Measurements from ENCODE around the gene METTL3. TPM values are rescaled to one million over a fixed set of nuclear protein-coding genes. Genes with fewer than 3 reads are reported as not detected.

Gene METTL3
- 33.6 and 35.2 TPM in 2 replicates for polyA plus RNA-seq (2013)

DNA sequence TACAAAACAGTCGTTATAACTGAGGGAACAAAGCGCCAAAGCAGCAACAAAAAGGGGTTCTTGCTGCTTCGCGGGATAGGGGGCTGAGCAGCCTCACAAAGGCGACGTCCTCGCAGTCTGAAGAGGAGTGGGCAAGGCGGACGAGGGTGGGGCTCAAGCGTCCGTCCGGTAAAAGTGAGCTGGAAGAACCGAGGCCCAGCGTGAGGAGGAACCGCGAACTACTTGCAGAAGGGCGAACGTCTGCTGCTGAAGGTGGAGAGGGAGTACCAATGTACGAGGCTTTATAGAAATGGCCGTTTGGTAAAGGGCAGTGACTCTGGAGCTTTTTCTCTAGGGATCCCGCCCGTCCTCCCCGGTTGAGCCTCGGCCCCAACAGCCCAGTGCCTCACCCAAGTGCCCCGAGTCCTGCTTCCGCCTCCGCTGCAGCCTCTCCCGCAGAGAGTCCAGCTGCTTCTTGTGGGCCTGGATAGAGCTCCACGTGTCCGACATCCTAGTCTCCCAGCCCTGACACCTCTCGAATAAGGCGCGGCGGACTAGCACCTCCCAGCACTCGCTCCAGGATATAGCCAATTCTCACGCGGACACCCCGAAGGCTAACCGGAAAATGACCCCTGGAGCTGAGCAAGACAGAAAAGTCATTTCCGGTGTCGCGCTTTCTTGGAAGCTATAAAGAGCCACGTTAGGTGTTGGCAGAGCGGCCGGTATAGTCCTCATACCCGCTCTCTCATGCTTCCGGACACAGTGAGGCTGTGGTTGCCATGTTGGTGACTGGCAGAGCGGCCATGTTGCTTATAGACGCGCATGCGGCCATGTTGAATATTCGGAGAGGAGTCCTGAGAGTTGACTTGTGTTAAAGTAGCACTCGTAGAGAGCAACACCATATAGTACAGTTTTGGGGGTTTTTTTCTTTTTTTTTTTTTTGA lies at the start of gene METTL3:
Gene METTL3 (minus strand): TSS at position 606 of the 923 bp plus-strand sequence. CDS start 117 bp downstream, at position 489.
- Histone ChIP-seq H3K4me1 (ENCODE audit: control insufficient read depth in 1 of 2, insufficient read depth in 2 of 2, low read length in 2 of 2) (peaks cover 2 to 3% of the 10 kb centered on the region in 2 experiments), H4K8ac (ENCODE audit: low read depth, low read length) (peak within 1 kb of the TSS; percentile 87), H3K14ac (ENCODE audit: low read length) (peak within 1 kb of the TSS; percentile 85), H3K4ac (ENCODE audit: low read depth, low read length) (peak within 1 kb of the TSS; percentile 59), H3K27ac (ENCODE audit: low read depth, low read length) (peak within 1 kb of the TSS; percentile 57), H3K27me3 (ENCODE audit: insufficient read depth, low read length) (no peaks in the 10 kb centered on the region), H3K79me2 (ENCODE audit: control insufficient read depth, insufficient read depth, low read length, poor library complexity) (peaks cover 12% of the 10 kb centered on the region), H2BK120ac (ENCODE audit: insufficient read depth, low read length, poor library complexity) (peak within 1 kb of the TSS; percentile 54), H3K9ac (ENCODE audit: low read length) (peak within 1 kb of the TSS; percentile 74), H3K4me3 (ENCODE audit: low read depth, low read length) (peak within 1 kb of the TSS; percentile 88), H2BK12ac (ENCODE audit: low read length) (no peak within 1 kb of the TSS), H3K9me3 (ENCODE audit: insufficient read depth, low read depth, low read length) (peaks cover 2% of the 10 kb centered on the region), H3K79me1 (ENCODE audit: low read length) (peaks cover 10% of the 10 kb centered on the region), H3K18ac (ENCODE audit: low read length) (peak within 1 kb of the TSS; percentile 73), H2AK5ac (ENCODE audit: low read length) (peak within 1 kb of the TSS; percentile 4), H4K12ac (ENCODE audit: low read depth, low read length) (peak within 1 kb of the TSS; percentile 81), H3K23ac (ENCODE audit: low read length) (no peak within 1 kb of the TSS), H2AFZ (ENCODE audit: insufficient read depth, low read length, poor library complexity) (peak within 1 kb of the TSS; percentile 61), H4K91ac (ENCODE audit: low read depth, low read length) (peak within 1 kb of the TSS; percentile 91), H3K36me3 (ENCODE audit: control insufficient read depth in 1 of 2, insufficient read depth in 2 of 2, low read length in 2 of 2) (peaks cover 5 to 8% of the 10 kb centered on the region in 2 experiments), H3K4me2 (ENCODE audit: low read length) (peak within 1 kb of the TSS; percentile 68), H2BK5ac (ENCODE audit: low read depth, low read length, poor library complexity) (peak within 1 kb of the TSS; percentile 9)
- WGBS (ENCODE audit: extremely low coverage, insufficient coverage, insufficient read length) = no CpG with 5 or more reads among the region's 53 CpGs
- peak; percentile 98 for DNase-seq

DNA sequence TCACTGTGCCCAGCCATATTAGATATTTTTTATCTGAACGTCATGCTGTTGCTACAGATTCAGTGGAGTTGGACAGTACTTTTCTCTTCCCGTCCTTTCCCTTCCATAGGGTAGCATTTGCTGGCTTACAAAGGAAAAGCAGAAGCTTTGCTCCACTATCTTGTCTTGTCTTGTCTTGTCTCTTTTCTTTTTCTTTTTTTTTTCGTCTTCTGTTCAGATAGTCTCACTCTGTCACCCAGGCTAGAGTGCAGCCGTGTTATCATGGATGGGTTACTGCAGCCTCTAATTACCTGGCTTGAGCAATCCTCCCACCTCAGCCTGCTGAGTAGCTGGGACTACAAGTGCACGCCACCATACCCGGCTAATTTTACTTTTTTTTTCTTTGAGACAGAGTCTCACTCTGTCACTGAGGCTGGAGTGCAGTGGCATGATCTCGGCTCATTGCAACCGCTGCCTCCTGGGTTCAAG lies 47.6 kb upstream of the METTL3 start:
- no peaks in the 10 kb centered on the region for H3K79me2 ChIP-seq (ENCODE audit: control insufficient read depth, insufficient read depth, low read length, poor library complexity)
- no peak overlapping the region for H2BK5ac ChIP-seq (ENCODE audit: low read depth, low read length, poor library complexity)
- no peak overlapping the region for H3K4ac ChIP-seq (ENCODE audit: low read depth, low read length)
- no peak overlapping the region for H2AFZ ChIP-seq (ENCODE audit: insufficient read depth, low read length, poor library complexity)
- no peak overlapping the region for H3K14ac ChIP-seq (ENCODE audit: low read length)
- no peak overlapping the region for H3K27ac ChIP-seq (ENCODE audit: low read depth, low read length)
- H2BK120ac ChIP-seq (ENCODE audit: insufficient read depth, low read length, poor library complexity) = no peak overlapping the region
- no CpG with 5 or more reads among the region's 8 CpGs for WGBS (ENCODE audit: extremely low coverage, insufficient coverage, insufficient read length)
- no peaks in the 10 kb centered on the region for H3K9me3 ChIP-seq (ENCODE audit: insufficient read depth, low read depth, low read length)
- H4K8ac ChIP-seq (ENCODE audit: low read depth, low read length) = no peak overlapping the region
- DNase-seq = peak; percentile 45 to 67
- H2BK12ac ChIP-seq (ENCODE audit: low read length) = no peak overlapping the region
- no peak overlapping the region for H3K9ac ChIP-seq (ENCODE audit: low read length)
- H3K4me2 ChIP-seq (ENCODE audit: low read length) = no peak overlapping the region
- peak overlapping the region; percentile 6 for H4K91ac ChIP-seq (ENCODE audit: low read depth, low read length)
- no peak overlapping the region for H3K18ac ChIP-seq (ENCODE audit: low read length)
- no peaks in the 10 kb centered on the region for H3K79me1 ChIP-seq (ENCODE audit: low read length)
- no peak overlapping the region for H3K23ac ChIP-seq (ENCODE audit: low read length)
- H3K4me3 ChIP-seq (ENCODE audit: low read depth, low read length) = no peak overlapping the region
- H3K27me3 ChIP-seq (ENCODE audit: insufficient read depth, low read length) = no peaks in the 10 kb centered on the region
- no peak overlapping the region for H4K12ac ChIP-seq (ENCODE audit: low read depth, low read length)
- no peak overlapping the region for H2AK5ac ChIP-seq (ENCODE audit: low read length)
- no peaks in the 10 kb centered on the region for H3K4me1 ChIP-seq (ENCODE audit: control insufficient read depth in 1 of 2, insufficient read depth in 2 of 2, low read length in 2 of 2)
- no peaks in the 10 kb centered on the region for H3K36me3 ChIP-seq (ENCODE audit: control insufficient read depth in 1 of 2, insufficient read depth in 2 of 2, low read length in 2 of 2)

DNA sequence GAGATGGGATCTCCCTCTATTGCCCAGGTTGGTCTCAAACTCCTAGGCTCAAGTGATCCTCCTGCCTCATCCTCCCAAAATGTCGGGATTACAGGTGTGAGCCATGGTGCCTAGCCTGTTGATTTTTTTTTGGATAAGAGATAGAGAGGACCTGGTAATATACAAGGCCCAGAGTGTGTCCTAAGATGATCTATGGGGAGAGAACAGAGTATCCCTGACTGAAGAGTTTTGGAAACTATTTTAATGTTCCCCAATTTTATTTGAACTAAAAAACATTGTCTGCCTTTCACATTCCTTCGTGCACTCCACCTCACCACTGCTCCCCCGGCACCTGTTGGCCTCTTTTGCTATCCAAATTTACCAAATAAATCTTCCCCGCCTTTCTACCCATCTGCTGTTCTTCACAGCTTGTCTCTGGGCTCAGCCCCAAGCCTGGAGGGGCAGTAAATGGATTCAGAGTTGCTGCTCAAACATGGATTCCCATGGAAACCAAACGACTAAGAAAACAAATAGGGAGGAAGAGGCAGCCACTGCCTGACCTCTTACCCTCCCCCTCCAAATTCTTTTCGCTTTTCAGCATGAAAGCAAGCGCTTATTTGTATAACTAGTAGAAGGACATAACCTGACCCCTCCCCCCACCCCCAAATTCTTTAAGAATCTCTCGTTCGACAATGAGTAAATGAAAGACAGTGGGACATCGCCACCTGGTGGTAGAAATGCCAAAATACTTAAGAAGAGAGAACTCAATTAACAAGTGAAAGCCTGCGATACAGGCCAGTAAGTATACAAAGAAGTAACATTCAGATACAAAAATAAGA lies 46.2 kb upstream of the METTL3 start:
- Histone ChIP-seq H3K4me2 (ENCODE audit: low read length) (peak overlapping the region; percentile 69), H2BK120ac (ENCODE audit: insufficient read depth, low read length, poor library complexity) (no peak overlapping the region), H3K27me3 (ENCODE audit: insufficient read depth, low read length) (no peaks in the 10 kb centered on the region), H3K9ac (ENCODE audit: low read length) (peak overlapping the region; percentile 48), H2BK5ac (ENCODE audit: low read depth, low read length, poor library complexity) (no peak overlapping the region), H3K79me2 (ENCODE audit: control insufficient read depth, insufficient read depth, low read length, poor library complexity) (no peaks in the 10 kb centered on the region), H3K27ac (ENCODE audit: low read depth, low read length) (no peak overlapping the region), H2BK12ac (ENCODE audit: low read length) (no peak overlapping the region), H3K23ac (ENCODE audit: low read length) (no peak overlapping the region), H3K14ac (ENCODE audit: low read length) (no peak overlapping the region), H3K18ac (ENCODE audit: low read length) (no peak overlapping the region), H3K36me3 (ENCODE audit: control insufficient read depth in 1 of 2, insufficient read depth in 2 of 2, low read length in 2 of 2) (no peaks in the 10 kb centered on the region), H3K79me1 (ENCODE audit: low read length) (no peaks in the 10 kb centered on the region), H3K4ac (ENCODE audit: low read depth, low read length) (no peak overlapping the region), H3K4me3 (ENCODE audit: low read depth, low read length) (no peak overlapping the region), H4K8ac (ENCODE audit: low read depth, low read length) (no peak overlapping the region), H2AFZ (ENCODE audit: insufficient read depth, low read length, poor library complexity) (peak overlapping the region; percentile 79), H4K91ac (ENCODE audit: low read depth, low read length) (peak overlapping the region; percentile 4), H2AK5ac (ENCODE audit: low read length) (no peak overlapping the region), H4K12ac (ENCODE audit: low read depth, low read length) (peak overlapping the region; percentile 36), H3K9me3 (ENCODE audit: insufficient read depth, low read depth, low read length) (no peaks in the 10 kb centered on the region), H3K4me1 (ENCODE audit: control insufficient read depth in 1 of 2, insufficient read depth in 2 of 2, low read length in 2 of 2) (no peaks in the 10 kb centered on the region)
- no CpG with 5 or more reads among the region's 11 CpGs for WGBS (ENCODE audit: extremely low coverage, insufficient coverage, insufficient read length)
- DNase-seq = peak; percentile 93 to 99

DNA sequence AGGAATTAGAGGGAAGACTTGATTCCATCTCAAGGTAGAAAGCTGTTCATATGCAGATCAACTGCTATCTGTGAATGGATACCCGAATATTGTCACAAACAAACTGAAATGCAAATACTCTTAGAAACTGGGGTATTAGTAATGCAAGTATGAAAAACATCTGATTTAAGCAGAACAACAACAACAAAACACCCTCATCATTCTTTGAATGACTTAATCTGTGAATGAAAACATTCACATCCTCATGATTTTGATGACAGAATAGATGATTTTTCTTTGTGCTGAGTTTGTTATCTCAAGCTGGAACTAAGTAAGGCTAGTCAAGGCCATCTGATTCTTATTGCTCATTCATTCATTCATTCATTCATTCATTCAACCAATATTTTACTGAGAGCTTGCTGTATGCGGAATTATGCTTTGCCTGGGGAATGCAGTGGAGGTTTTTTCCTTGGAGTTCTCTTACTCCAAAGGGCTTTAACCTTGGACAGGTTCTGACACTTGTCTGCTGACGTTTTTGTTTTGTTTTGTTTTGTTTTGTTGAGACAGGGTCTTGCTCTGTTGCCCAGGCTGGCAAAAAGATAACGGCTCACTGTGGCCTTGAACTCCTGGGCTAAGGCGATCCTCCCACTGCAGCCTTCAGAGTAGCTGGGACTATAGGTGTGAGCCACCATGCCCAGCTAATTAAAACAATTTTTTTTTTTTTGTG lies 45.4 kb upstream of the METTL3 start:
- Histone ChIP-seq H4K91ac (ENCODE audit: low read depth, low read length) (no peak overlapping the region), H2BK120ac (ENCODE audit: insufficient read depth, low read length, poor library complexity) (no peak overlapping the region), H3K4me3 (ENCODE audit: low read depth, low read length) (no peak overlapping the region), H2BK12ac (ENCODE audit: low read length) (no peak overlapping the region), H2BK5ac (ENCODE audit: low read depth, low read length, poor library complexity) (no peak overlapping the region), H2AK5ac (ENCODE audit: low read length) (no peak overlapping the region), H3K9me3 (ENCODE audit: insufficient read depth, low read depth, low read length) (no peaks in the 10 kb centered on the region), H3K79me1 (ENCODE audit: low read length) (no peaks in the 10 kb centered on the region), H2AFZ (ENCODE audit: insufficient read depth, low read length, poor library complexity) (no peak overlapping the region), H4K12ac (ENCODE audit: low read depth, low read length) (no peak overlapping the region), H3K27ac (ENCODE audit: low read depth, low read length) (no peak overlapping the region), H3K23ac (ENCODE audit: low read length) (no peak overlapping the region), H3K9ac (ENCODE audit: low read length) (no peak overlapping the region), H3K4me1 (ENCODE audit: control insufficient read depth in 1 of 2, insufficient read depth in 2 of 2, low read length in 2 of 2) (no peaks in the 10 kb centered on the region), H4K8ac (ENCODE audit: low read depth, low read length) (no peak overlapping the region), H3K14ac (ENCODE audit: low read length) (no peak overlapping the region), H3K4me2 (ENCODE audit: low read length) (no peak overlapping the region), H3K18ac (ENCODE audit: low read length) (no peak overlapping the region), H3K4ac (ENCODE audit: low read depth, low read length) (no peak overlapping the region), H3K27me3 (ENCODE audit: insufficient read depth, low read length) (no peaks in the 10 kb centered on the region), H3K36me3 (ENCODE audit: control insufficient read depth in 1 of 2, insufficient read depth in 2 of 2, low read length in 2 of 2) (no peaks in the 10 kb centered on the region), H3K79me2 (ENCODE audit: control insufficient read depth, insufficient read depth, low read length, poor library complexity) (no peaks in the 10 kb centered on the region)
- WGBS (ENCODE audit: extremely low coverage, insufficient coverage, insufficient read length) = no CpG with 5 or more reads among the region's 5 CpGs
- peak in 1 of 2 donors; percentile 62 for DNase-seq
